ENCODE data around the gene SLIT1.

SLIT1 gene

GRCh38 chr10:96967847-96968246, 217.9 kb downstream of the SLIT1 start:
- H3K4me1 ChIP-seq (ENCODE audit: control insufficient read depth in 1 of 2, insufficient read depth in 1 of 2, low read depth in 1 of 2, low read length in 1 of 2): no peaks in the 10 kb centered on the region
- H3K36me3 ChIP-seq: peaks cover 6% of the 10 kb centered on the region
- no peak for TF ChIP-seq CTCF (IDR thresholded peaks at IDR 0.05)
- no peak overlapping the region for H3K4me3 ChIP-seq (ENCODE audit: low read depth in 1 of 2, low read length in 1 of 2)
- H3K27ac ChIP-seq: no peak overlapping the region
- H3K9me3 ChIP-seq: no peaks in the 10 kb centered on the region
- no peaks in the 10 kb centered on the region for H3K27me3 ChIP-seq

DNA sequence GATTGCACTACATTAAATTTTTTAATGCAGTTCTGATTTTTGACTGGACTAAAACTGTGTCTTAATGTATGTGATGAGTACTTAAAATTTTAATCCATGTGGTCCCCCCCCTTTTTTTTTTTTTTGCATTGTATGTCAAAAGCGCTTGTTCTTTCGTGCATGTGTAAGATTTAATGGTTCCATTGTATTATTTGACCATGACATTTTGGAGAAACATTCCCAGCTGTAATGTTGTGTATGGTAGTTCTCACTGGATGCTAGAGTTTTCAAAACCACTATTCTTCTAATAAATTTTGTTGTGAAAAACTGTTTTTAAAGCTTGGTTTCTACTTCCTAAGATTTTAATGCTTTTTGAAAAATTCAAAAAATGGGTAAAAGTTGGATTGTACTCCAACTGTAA, 221.6 kb downstream of the SLIT1 start:
- no peaks in the 10 kb centered on the region for H3K9me3 ChIP-seq
- H3K36me3 ChIP-seq: peaks cover 21% of the 10 kb centered on the region
- no peaks in the 10 kb centered on the region for H3K27me3 ChIP-seq
- no peak overlapping the region for H3K4me3 ChIP-seq (ENCODE audit: low read depth in 1 of 2, low read length in 1 of 2)
- TF ChIP-seq CTCF (IDR thresholded peaks at IDR 0.05): no peak
- H3K27ac ChIP-seq: no peak overlapping the region
- no peaks in the 10 kb centered on the region for H3K4me1 ChIP-seq (ENCODE audit: control insufficient read depth in 1 of 2, insufficient read depth in 1 of 2, low read depth in 1 of 2, low read length in 1 of 2)

GRCh38 chr10:96960872-96961271, 224.9 kb downstream of the SLIT1 start:
- no peaks in the 10 kb centered on the region for H3K9me3 ChIP-seq
- H3K4me1 ChIP-seq (ENCODE audit: control insufficient read depth in 1 of 2, insufficient read depth in 1 of 2, low read depth in 1 of 2, low read length in 1 of 2): no peaks in the 10 kb centered on the region
- H3K36me3 ChIP-seq: peaks cover 44% of the 10 kb centered on the region
- no peak overlapping the region for H3K4me3 ChIP-seq (ENCODE audit: low read depth in 1 of 2, low read length in 1 of 2)
- H3K27ac ChIP-seq: no peak overlapping the region
- no peak for TF ChIP-seq CTCF (IDR thresholded peaks at IDR 0.05)
- H3K27me3 ChIP-seq: no peaks in the 10 kb centered on the region

- Histone ChIP-seq H3K4me1 (ENCODE audit: control insufficient read depth in 1 of 2, insufficient read depth in 1 of 2, low read depth in 1 of 2, low read length in 1 of 2) (no peaks in the 10 kb centered on the region), H3K36me3 (peaks cover 56% of the 10 kb centered on the region), H3K27ac (no peak overlapping the region), H3K4me3 (ENCODE audit: low read depth in 1 of 2, low read length in 1 of 2) (no peak overlapping the region), H3K9me3 (no peaks in the 10 kb centered on the region), H3K27me3 (no peaks in the 10 kb centered on the region)
- no peak for TF ChIP-seq CTCF (IDR thresholded peaks at IDR 0.05)
These were observed 226.0 kb downstream of the SLIT1 start for GRCh38 chr10:96959733-96960132.

DNA sequence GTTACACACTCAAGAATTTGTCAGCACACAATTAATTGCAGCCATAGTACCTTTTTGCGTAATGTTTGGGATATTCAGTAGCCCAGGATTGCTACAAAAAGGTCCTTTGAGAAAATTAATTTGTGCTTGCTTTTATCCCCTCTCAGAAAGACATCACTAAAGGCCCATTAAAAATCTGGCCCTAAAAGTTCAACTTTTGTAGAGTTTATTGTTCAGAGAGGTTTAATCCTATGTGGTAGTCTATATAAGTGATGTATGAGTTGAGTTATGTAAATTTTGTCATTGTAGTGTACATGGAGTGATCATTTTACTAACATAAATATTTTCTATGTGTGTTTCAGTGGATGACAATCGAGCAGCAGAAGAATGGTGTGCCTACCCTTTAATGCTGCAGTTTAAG, 227.7 kb downstream of the SLIT1 start:
- no peak overlapping the region for H3K27ac ChIP-seq
- no peaks in the 10 kb centered on the region for H3K4me1 ChIP-seq (ENCODE audit: control insufficient read depth in 1 of 2, insufficient read depth in 1 of 2, low read depth in 1 of 2, low read length in 1 of 2)
- no peak overlapping the region for H3K4me3 ChIP-seq (ENCODE audit: low read depth in 1 of 2, low read length in 1 of 2)
- no peaks in the 10 kb centered on the region for H3K9me3 ChIP-seq
- H3K27me3 ChIP-seq: no peaks in the 10 kb centered on the region
- TF ChIP-seq CTCF (IDR thresholded peaks at IDR 0.05): no peak
- peaks cover 59% of the 10 kb centered on the region for H3K36me3 ChIP-seq

- peaks cover 71% of the 10 kb centered on the region for H3K36me3 ChIP-seq
- no peaks in the 10 kb centered on the region for H3K9me3 ChIP-seq
- no peaks in the 10 kb centered on the region for H3K27me3 ChIP-seq
- H3K4me3 ChIP-seq (ENCODE audit: low read depth in 1 of 2, low read length in 1 of 2): no peak overlapping the region
- no peaks in the 10 kb centered on the region for H3K4me1 ChIP-seq (ENCODE audit: control insufficient read depth in 1 of 2, insufficient read depth in 1 of 2, low read depth in 1 of 2, low read length in 1 of 2)
- no peak for TF ChIP-seq CTCF (IDR thresholded peaks at IDR 0.05)
- no peak overlapping the region for H3K27ac ChIP-seq
These were observed 230.0 kb downstream of the SLIT1 start for GRCh38 chr10:96955794-96956193.
